A549 (cell line): Measurements from ENCODE around the gene SPPL2C. TPM values are rescaled to one million over a fixed set of nuclear protein-coding genes. Genes with fewer than 3 reads are reported as not detected.

ENCODE experiments used
- ATAC-seq, 2 experiments: fragments of 200-7000 bp in 1 of 2; fragments of >200 bp in 1 of 2; cut with Nextera tagmentation in 1 of 2; cut with Tn5 transposase in 1 of 2; 3 replicates each; pipeline versions ENCODE4 v1.8.0 to v1.9.1; 2018 to 2020; ENCODE audit warnings: mild to moderate bottlenecking in 1 of 2, moderate library complexity in 1 of 2
- CTCF ChIA-PET: fragments of 300-600 bp; sonication (Branson Sonifier 250); formaldehyde crosslinking; extraction: SDS; loops from one replicate; lab custom pipeline; 2021; ENCODE audit warnings: antibody characterized with exemption, inconsistent platforms; lab: Yijun Ruan, JAX
- POLR2A ChIA-PET: fragments of 350-600 bp; formaldehyde crosslinking; extraction: SDS; loops from one replicate; lab custom pipeline; 2021; ENCODE audit warnings: antibody characterized with exemption, inconsistent platforms; lab: Yijun Ruan, JAX
- DNase-seq, 2 experiments: peaks; one replicate each; pipeline versions ENCODE4 v3.0.0 to v3.0.0-alpha.2; 2011 to 2016; ENCODE audit warnings: low read depth in 1 of 2, low spot score in 1 of 2
- FAIRE-seq: peaks from 2 replicates; lab custom pipeline; 2011; peaks lifted over from hg19 to GRCh38; lab: Jason Lieb, UNC
- H3K27ac ChIP-seq, 2 experiments: fragments of >200 bp; sonication (Bioruptor Twin); formaldehyde crosslinking; 3 replicates each; pipeline ENCODE4 v1.5.1; 2016 to 2017
- H3K4me1 ChIP-seq: fragments of >200 bp; sonication (Bioruptor Twin); formaldehyde crosslinking; 3 replicates; pipeline ENCODE4 v1.6.1; 2016
- H3K4me2 ChIP-seq: fragments of >200 bp; sonication (Bioruptor Twin); formaldehyde crosslinking; 3 replicates; pipeline ENCODE4 v1.6.1; 2016
- H3K4me3 ChIP-seq: fragments of >200 bp; sonication (Bioruptor Twin); formaldehyde crosslinking; 3 replicates; pipeline ENCODE4 v1.5.1; 2016
- H3K9me3 ChIP-seq: fragments of >200 bp; sonication (Bioruptor Twin); formaldehyde crosslinking; 3 replicates; pipeline ENCODE4 v1.6.1; 2016
- CEBPB ChIP-seq, 2 experiments: fragments of >200 bp in 1 of 2; sonication (Bioruptor Twin) in 1 of 2; formaldehyde crosslinking in 1 of 2; IDR thresholded peaks; 2 replicates each; pipeline ENCODE4 v1.6.1; 2012 to 2016
- CHD4 ChIP-seq: fragments of 200-600 bp; sonication (generic); IDR thresholded peaks from 2 replicates; pipeline ENCODE4 v1.6.1; 2016; ENCODE audit warnings: antibody characterized with exemption, mild to moderate bottlenecking, borderline replicate concordance
- E2F6 ChIP-seq: IDR thresholded peaks from 2 replicates; pipeline ENCODE4 v1.6.1; 2012; ENCODE audit warnings: low read depth, borderline replicate concordance
- EHMT2 ChIP-seq: fragments of 200-600 bp; sonication (generic); IDR thresholded peaks from 2 replicates; pipeline ENCODE4 v1.6.1; 2016; ENCODE audit warnings: antibody characterized with exemption, low read depth, mild to moderate bottlenecking, moderate library complexity
- HDAC2 ChIP-seq: fragments of 200-600 bp; sonication (generic); IDR thresholded peaks from 2 replicates; pipeline ENCODE4 v1.6.1; 2016
- HMGXB4 ChIP-seq: fragments of 250-450 bp; sonication (Bioruptor Pico); IDR thresholded peaks from 2 replicates; pipeline ENCODE4 v1.5.0; 2021; ENCODE audit warnings: mild to moderate bottlenecking, moderate library complexity, borderline replicate concordance
- JUNB ChIP-seq: fragments of >200 bp; sonication (Bioruptor Twin); formaldehyde crosslinking; IDR thresholded peaks from 2 replicates; pipeline ENCODE4 v1.6.1; 2016
- MAFK ChIP-seq: fragments of 450-650 bp; IDR thresholded peaks from 2 replicates; pipeline ENCODE4 v1.6.1; 2014; ENCODE audit not compliant: partially characterized antibody
- MAX ChIP-seq: IDR thresholded peaks from 2 replicates; pipeline ENCODE4 v1.6.1; 2012
- PBX3 ChIP-seq: IDR thresholded peaks from 2 replicates; pipeline ENCODE4 v1.6.1; 2012
- RAD21 ChIP-seq, 2 experiments: fragments of >200 bp in 1 of 2; sonication (Bioruptor Twin) in 1 of 2; formaldehyde crosslinking in 1 of 2; IDR thresholded peaks in 1 of 2; conservative IDR thresholded peaks in 1 of 2; 2 replicates in 1 of 2; 3 replicates in 1 of 2; pipeline ENCODE4 v1.6.1; 2012 to 2018; ENCODE audit warnings: inconsistent platforms in 1 of 2
- RARB ChIP-seq: fragments of 250-450 bp; sonication (Bioruptor Pico); IDR thresholded peaks from 2 replicates; pipeline ENCODE4 v1.8.0; 2021; ENCODE audit warnings: mild to moderate bottlenecking, moderate library complexity
- RCOR1 ChIP-seq: fragments of 150-350 bp; IDR thresholded peaks from 2 replicates; pipeline ENCODE4 v1.6.1; 2014; ENCODE audit warnings: antibody characterized with exemption, low read length, low read depth
- REST ChIP-seq: fragments of 200-600 bp; sonication (generic); IDR thresholded peaks from 2 replicates; pipeline ENCODE4 v1.6.1; 2016; ENCODE audit warnings: antibody characterized with exemption, mild to moderate bottlenecking, moderate library complexity
- RFX5 ChIP-seq: fragments of 450-650 bp; IDR thresholded peaks from 2 replicates; pipeline ENCODE4 v1.7.1; 2014; ENCODE audit warnings: antibody characterized with exemption, mild to moderate bottlenecking, moderate library complexity
- TFCP2L1 ChIP-seq: fragments of 250-450 bp; sonication (Bioruptor Pico); IDR thresholded peaks from 2 replicates; pipeline ENCODE4 v1.5.0; 2021; ENCODE audit warnings: mild to moderate bottlenecking
- TP53 ChIP-seq: fragments of 250-450 bp; sonication (Bioruptor Pico); IDR thresholded peaks from 2 replicates; pipeline ENCODE4 v1.5.0; 2021; ENCODE audit warnings: mild to moderate bottlenecking, moderate library complexity
- USF2 ChIP-seq: fragments of 450-650 bp; IDR thresholded peaks from 2 replicates; pipeline ENCODE4 v1.6.1; 2014; ENCODE audit warnings: antibody characterized with exemption
- ZFP36 ChIP-seq: fragments of 450-650 bp; IDR thresholded peaks from 2 replicates; pipeline ENCODE4 v1.6.1; 2014; ENCODE audit warnings: borderline replicate concordance; ENCODE audit not compliant: partially characterized antibody
- WGBS: methylation state at CpG from one replicate; pipeline ENCODE4 v1.1.6; 2017; ENCODE audit errors: missing lambda C conversion rate; 5-methylcytosine and 5-hydroxymethylcytosine counted together
- polyA plus RNA-seq, 4 experiments: library from polyadenylated mRNA; depleted of rRNA in 3 of 4; stranded (reverse); fragments of >200 nt; fragmentation: RNase III in 1 of 4; extraction: RNeasy Plus Mini Kit Qiagen cat#74134 plus additional on column Dnase treatment in 1 of 4; gene quantifications; 2 replicates in 3 of 4; 3 replicates in 1 of 4; pipeline ENCODE4 v1.2.3, GENCODE V29; 2011 to 2017

The SPPL2C gene
- polyA plus RNA-seq, 2 of the 4 experiments (the other 2 are of a cell fraction) = not detected

- Histone ChIP-seq H3K4me1 (no peaks in the 10 kb centered on the region), H3K4me3 (no peak overlapping the region), H3K27ac (no peak overlapping the region), H3K4me2 (no peak overlapping the region), H3K9me3 (no peaks in the 10 kb centered on the region)
- no peak for DNase-seq
- 72% methylated on average over 14 of the region's 14 CpGs for WGBS
- no peak for TF ChIP-seq TP53
- TF ChIP-seq HDAC2 = no peak
- TF ChIP-seq USF2 = no peak
- TF ChIP-seq EHMT2 = no peak
- no peak for TF ChIP-seq CHD4
- TF ChIP-seq E2F6 = no peak
- TF ChIP-seq RAD21 (conservative IDR thresholded peaks at IDR 0.05 in 1 of 2, IDR thresholded peaks at IDR 0.05 in 1 of 2) = no peak
- TF ChIP-seq REST = no peak
- TF ChIP-seq MAX = no peak
- no peak for TF ChIP-seq RFX5
- no peak for TF ChIP-seq CEBPB (IDR thresholded peaks at IDR 0.05)
- no peak for TF ChIP-seq MAFK
- TF ChIP-seq ZFP36 = no peak
- no peak for TF ChIP-seq JUNB
- no peak for TF ChIP-seq RCOR1
- TF ChIP-seq TFCP2L1 (CRISPR knock-in tag) = no peak
- TF ChIP-seq HMGXB4 (CRISPR knock-in tag) = no peak
- no peak for TF ChIP-seq RARB (CRISPR knock-in tag)
- ATAC-seq = no peak
- ChIA-PET CTCF (interaction anchor here (0.8 to 9.6 kb wide), 6 partner anchors 9 to 79 kb away, joined by 3 to 67 read pairs (median 3); no protein-coding TSS in a partner anchor), POLR2A (no interaction called here)
- no peak for FAIRE-seq
These were observed 25.1 kb downstream of the SPPL2C start for GRCh38 chr17:45869676-45870341.

- no peak overlapping the region for H3K4me2 ChIP-seq
- H3K4me3 ChIP-seq = no peak overlapping the region
- DNase-seq (no peak), ATAC-seq (no peak; a peak in 1 of 6 replicates), FAIRE-seq (peak; percentile 28)
- no peak overlapping the region for H3K27ac ChIP-seq
- no peak for TF ChIP-seq PBX3
- WGBS = 45% methylated on average over 4 of the region's 4 CpGs
- ChIA-PET CTCF (interaction anchor here (0.9 to 1.5 kb wide), 3 partner anchors 10 to 79 kb away, joined by 3 to 7 read pairs (median 6); no protein-coding TSS in a partner anchor), POLR2A (no interaction called here)
- H3K9me3 ChIP-seq = no peaks in the 10 kb centered on the region
- no peaks in the 10 kb centered on the region for H3K4me1 ChIP-seq
These were observed 25.8 kb downstream of the SPPL2C start for GRCh38 chr17:45870342-45870974.
